Rectal smooth muscle tissue (tissue), 1 donor: ENCODE measurements around the gene SPTLC3.

Experiments
- H3K27ac ChIP-seq: one replicate; pipeline ENCODE4 v1.7.0; 2013; ENCODE audit warnings: low read depth, low read length, inconsistent platforms
- H3K27me3 ChIP-seq: one replicate; pipeline ENCODE4 v1.7.0; 2013; ENCODE audit warnings: low read length; ENCODE audit not compliant: control insufficient read depth, insufficient read depth
- H3K36me3 ChIP-seq: one replicate; pipeline ENCODE4 v1.7.0; 2013; ENCODE audit warnings: low read length; ENCODE audit not compliant: control insufficient read depth, insufficient read depth
- H3K4me1 ChIP-seq: one replicate; pipeline ENCODE4 v1.7.0; 2013; ENCODE audit warnings: low read length; ENCODE audit not compliant: control insufficient read depth, insufficient read depth
- H3K4me3 ChIP-seq: one replicate; pipeline ENCODE4 v1.7.0; 2013; ENCODE audit warnings: low read length
- H3K9ac ChIP-seq: one replicate; pipeline ENCODE4 v1.7.0; 2013; ENCODE audit warnings: low read length

SPTLC3 gene

GRCh38 chr20:13139459-13140150, 130.8 kb downstream of the SPTLC3 start:
- no peak overlapping the region for H3K27ac ChIP-seq
- no peaks in the 10 kb centered on the region for H3K4me1 ChIP-seq
- H3K9ac ChIP-seq = no peak overlapping the region
- H3K27me3 ChIP-seq = no peaks in the 10 kb centered on the region
- H3K36me3 ChIP-seq = no peaks in the 10 kb centered on the region
- no peak overlapping the region for H3K4me3 ChIP-seq

- Histone ChIP-seq H3K27me3 (no peaks in the 10 kb centered on the region), H3K4me3 (no peak overlapping the region), H3K9ac (no peak overlapping the region), H3K36me3 (no peaks in the 10 kb centered on the region), H3K27ac (no peak overlapping the region), H3K4me1 (no peaks in the 10 kb centered on the region)
Measured at GRCh38 chr20:13140201-13140600, 131.4 kb downstream of the SPTLC3 start.

- H3K4me1 ChIP-seq = no peaks in the 10 kb centered on the region
- no peaks in the 10 kb centered on the region for H3K27me3 ChIP-seq
- no peak overlapping the region for H3K27ac ChIP-seq
- H3K36me3 ChIP-seq = no peaks in the 10 kb centered on the region
- H3K9ac ChIP-seq = no peak overlapping the region
- H3K4me3 ChIP-seq = no peak overlapping the region
Measured at GRCh38 chr20:13140775-13141174, 132.0 kb downstream of the SPTLC3 start.

- H3K9ac ChIP-seq = no peak overlapping the region
- H3K27ac ChIP-seq = no peak overlapping the region
- H3K27me3 ChIP-seq = no peaks in the 10 kb centered on the region
- no peaks in the 10 kb centered on the region for H3K4me1 ChIP-seq
- H3K4me3 ChIP-seq = no peak overlapping the region
- H3K36me3 ChIP-seq = no peaks in the 10 kb centered on the region
Measured at GRCh38 chr20:13141546-13141945, 132.8 kb downstream of the SPTLC3 start.

GRCh38 chr20:13142143-13142542, 133.4 kb downstream of the SPTLC3 start:
- no peak overlapping the region for H3K27ac ChIP-seq
- H3K9ac ChIP-seq = no peak overlapping the region
- H3K4me1 ChIP-seq = no peaks in the 10 kb centered on the region
- no peak overlapping the region for H3K4me3 ChIP-seq
- no peaks in the 10 kb centered on the region for H3K27me3 ChIP-seq
- H3K36me3 ChIP-seq = no peaks in the 10 kb centered on the region

GRCh38 chr20:13147071-13147963, 138.5 kb downstream of the SPTLC3 start:
- Histone ChIP-seq H3K27ac (no peak overlapping the region), H3K9ac (no peak overlapping the region), H3K36me3 (no peaks in the 10 kb centered on the region), H3K27me3 (no peaks in the 10 kb centered on the region), H3K4me1 (no peaks in the 10 kb centered on the region), H3K4me3 (no peak overlapping the region)

GRCh38 chr20:13147971-13148370, 139.2 kb downstream of the SPTLC3 start:
- no peak overlapping the region for H3K4me3 ChIP-seq
- no peak overlapping the region for H3K9ac ChIP-seq
- no peak overlapping the region for H3K27ac ChIP-seq

GRCh38 chr20:13148402-13148801, 139.6 kb downstream of the SPTLC3 start:
- H3K4me1 ChIP-seq = no peaks in the 10 kb centered on the region
- no peak overlapping the region for H3K9ac ChIP-seq
- H3K27ac ChIP-seq = no peak overlapping the region
- H3K36me3 ChIP-seq = no peaks in the 10 kb centered on the region
- H3K27me3 ChIP-seq = no peaks in the 10 kb centered on the region
- no peak overlapping the region for H3K4me3 ChIP-seq

More at GRCh38 chr20:13147971-13148370, 139.2 kb downstream of the SPTLC3 start:
- Histone ChIP-seq H3K36me3 (no peaks in the 10 kb centered on the region), H3K27me3 (no peaks in the 10 kb centered on the region), H3K4me1 (no peaks in the 10 kb centered on the region)

- Histone ChIP-seq H3K36me3 (peaks cover 2% of the 10 kb centered on the region), H3K4me3 (no peak overlapping the region), H3K4me1 (no peaks in the 10 kb centered on the region), H3K9ac (no peak overlapping the region), H3K27me3 (no peaks in the 10 kb centered on the region), H3K27ac (no peak overlapping the region)
Measured at GRCh38 chr20:13148961-13149360, 140.2 kb downstream of the SPTLC3 start.

- no peaks in the 10 kb centered on the region for H3K4me1 ChIP-seq
- no peak overlapping the region for H3K9ac ChIP-seq
- H3K4me3 ChIP-seq = no peak overlapping the region
- peaks cover 2% of the 10 kb centered on the region for H3K36me3 ChIP-seq
- H3K27me3 ChIP-seq = no peaks in the 10 kb centered on the region
- no peak overlapping the region for H3K27ac ChIP-seq
Measured at GRCh38 chr20:13149371-13150105, 140.8 kb downstream of the SPTLC3 start.

GRCh38 chr20:13158369-13158768, 149.6 kb downstream of the SPTLC3 start:
- Histone ChIP-seq H3K27me3 (no peaks in the 10 kb centered on the region), H3K27ac (no peak overlapping the region), H3K4me3 (peak overlapping the region; percentile 18), H3K4me1 (peaks cover 9% of the 10 kb centered on the region), H3K9ac (no peak overlapping the region), H3K36me3 (peaks cover 2% of the 10 kb centered on the region)

- Histone ChIP-seq H3K27ac (no peak overlapping the region), H3K27me3 (no peaks in the 10 kb centered on the region), H3K9ac (no peak overlapping the region), H3K36me3 (no peaks in the 10 kb centered on the region), H3K4me3 (no peak overlapping the region), H3K4me1 (peaks cover 9% of the 10 kb centered on the region)
Measured at GRCh38 chr20:13159889-13160288, 151.1 kb downstream of the SPTLC3 start.
